NT2/D1 (cell line): ENCODE results near the gene NDUFB11.

ENCODE experiments used
- DNase-seq: peaks from one replicate; pipeline ENCODE4 v3.0.0-alpha.2; 2011; ENCODE audit warnings: low read depth, low spot score
- H3K27me3 ChIP-seq: 2 replicates; pipeline ENCODE4 v1.6.0; 2011; ENCODE audit warnings: mild to moderate bottlenecking; ENCODE audit not compliant: insufficient read length, insufficient read depth
- H3K36me3 ChIP-seq: 2 replicates; pipeline ENCODE4 v1.6.1; 2011; ENCODE audit warnings: mild to moderate bottlenecking, low read length, mixed read lengths; ENCODE audit not compliant: insufficient read depth, insufficient read length
- H3K4me1 ChIP-seq: 2 replicates; pipeline ENCODE4 v1.5.1; 2011; ENCODE audit not compliant: insufficient read depth, insufficient read length
- H3K4me3 ChIP-seq: 2 replicates; pipeline ENCODE4 v1.5.1; 2011; ENCODE audit warnings: low read depth; ENCODE audit not compliant: insufficient read length
- H3K9ac ChIP-seq: 2 replicates; pipeline ENCODE4 v1.6.0; 2011; ENCODE audit warnings: low read depth; ENCODE audit not compliant: insufficient read length
- H3K9me3 ChIP-seq: 2 replicates; pipeline ENCODE4 v1.5.1; 2011; ENCODE audit warnings: mild to moderate bottlenecking, low read length; ENCODE audit not compliant: insufficient read depth
- SUZ12 ChIP-seq: IDR thresholded peaks from 2 replicates; pipeline ENCODE4 v1.6.1; 2011; ENCODE audit not compliant: insufficient read length, insufficient read depth; ENCODE audit errors: extremely low read depth
- YY1 ChIP-seq: IDR thresholded peaks from 2 replicates; pipeline ENCODE4 v1.6.1; 2011; ENCODE audit not compliant: insufficient read length, insufficient read depth
- ZNF274 ChIP-seq: IDR thresholded peaks from 2 replicates; pipeline ENCODE4 v1.6.1; 2011; ENCODE audit warnings: mild to moderate bottlenecking, low read depth, low read length

Gene NDUFB11

GRCh38 chrX:47144626-47145394, at the start of gene NDUFB11, which contains the start of gene RBM10:
NDUFB11 (minus strand) TSS chrX:47144702; CDS start chrX:47144679, 23 bp downstream.
RBM10 (plus strand) TSS chrX:47145221; CDS start chrX:47147482, 2,261 bp downstream.
- no peaks in the 10 kb centered on the region for H3K9me3 ChIP-seq
- peak; percentile 94 for DNase-seq

GRCh38 chrX:47193475-47194193, 49.1 kb upstream of the NDUFB11 start, which contains the start of gene UBA1:
UBA1 (plus strand) TSS chrX:47193829; CDS start chrX:47198803, 4,974 bp downstream.
- Histone ChIP-seq H3K4me1 (peaks cover 20% of the 10 kb centered on the region), H3K9ac (peak within 1 kb of the TSS; percentile 82), H3K36me3 (peaks cover 42% of the 10 kb centered on the region), H3K9me3 (no peaks in the 10 kb centered on the region), H3K4me3 (peak within 1 kb of the TSS; percentile 84), H3K27me3 (no peaks in the 10 kb centered on the region)
- peak; percentile 95 for DNase-seq
- TF ChIP-seq YY1: peak; percentile 77
- no peak for TF ChIP-seq ZNF274

More at GRCh38 chrX:47144626-47145394, at the start of gene NDUFB11, which contains the start of gene RBM10:
- peaks cover 9% of the 10 kb centered on the region for H3K4me1 ChIP-seq
- H3K36me3 ChIP-seq: peaks cover 54% of the 10 kb centered on the region
- TF ChIP-seq YY1: peak; percentile 65
- TF ChIP-seq ZNF274: no peak
- peak within 1 kb of the TSS; percentile 96 for H3K9ac ChIP-seq
- peak within 1 kb of the TSS; percentile 93 for H3K4me3 ChIP-seq
- no peaks in the 10 kb centered on the region for H3K27me3 ChIP-seq

GRCh38 chrX:47191806-47192401, 47.4 kb upstream of the NDUFB11 start:
- H3K27me3 ChIP-seq: no peaks in the 10 kb centered on the region
- peak overlapping the region; percentile 67 for H3K4me3 ChIP-seq
- no peak for DNase-seq
- H3K36me3 ChIP-seq: peaks cover 32% of the 10 kb centered on the region
- H3K4me1 ChIP-seq: peaks cover 15% of the 10 kb centered on the region
- no peaks in the 10 kb centered on the region for H3K9me3 ChIP-seq
- TF ChIP-seq ZNF274 (no peak), YY1 (no peak), SUZ12 (no peak)
- peak overlapping the region; percentile 75 for H3K9ac ChIP-seq

DNA sequence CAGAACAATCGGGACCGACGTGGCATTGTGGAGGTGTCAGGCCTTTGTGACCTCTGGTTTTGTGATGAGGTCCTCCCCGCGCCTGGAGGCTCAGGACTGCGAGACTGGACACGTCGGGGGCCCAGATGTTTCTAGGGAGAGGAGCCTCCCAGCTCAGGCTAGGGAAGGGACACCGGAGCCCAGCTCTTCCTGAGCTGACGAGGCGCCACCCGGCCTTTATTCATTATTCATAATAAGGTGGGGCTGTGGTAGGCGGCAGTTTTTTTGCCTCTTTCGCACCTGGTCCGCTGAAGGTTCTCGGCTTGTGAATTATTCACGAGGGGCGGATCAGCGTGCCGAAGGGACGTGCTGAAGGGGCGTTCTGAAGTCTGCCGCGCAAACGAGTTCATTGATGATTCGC, 46.8 kb upstream of the NDUFB11 start:
- peak overlapping the region; percentile 67 for H3K4me3 ChIP-seq
- peak overlapping the region; percentile 75 for H3K9ac ChIP-seq
- H3K36me3 ChIP-seq: peaks cover 32% of the 10 kb centered on the region
- H3K27me3 ChIP-seq: no peaks in the 10 kb centered on the region
- no peak for DNase-seq
- TF ChIP-seq ZNF274: no peak
- H3K9me3 ChIP-seq: no peaks in the 10 kb centered on the region
- peaks cover 17% of the 10 kb centered on the region for H3K4me1 ChIP-seq

DNA sequence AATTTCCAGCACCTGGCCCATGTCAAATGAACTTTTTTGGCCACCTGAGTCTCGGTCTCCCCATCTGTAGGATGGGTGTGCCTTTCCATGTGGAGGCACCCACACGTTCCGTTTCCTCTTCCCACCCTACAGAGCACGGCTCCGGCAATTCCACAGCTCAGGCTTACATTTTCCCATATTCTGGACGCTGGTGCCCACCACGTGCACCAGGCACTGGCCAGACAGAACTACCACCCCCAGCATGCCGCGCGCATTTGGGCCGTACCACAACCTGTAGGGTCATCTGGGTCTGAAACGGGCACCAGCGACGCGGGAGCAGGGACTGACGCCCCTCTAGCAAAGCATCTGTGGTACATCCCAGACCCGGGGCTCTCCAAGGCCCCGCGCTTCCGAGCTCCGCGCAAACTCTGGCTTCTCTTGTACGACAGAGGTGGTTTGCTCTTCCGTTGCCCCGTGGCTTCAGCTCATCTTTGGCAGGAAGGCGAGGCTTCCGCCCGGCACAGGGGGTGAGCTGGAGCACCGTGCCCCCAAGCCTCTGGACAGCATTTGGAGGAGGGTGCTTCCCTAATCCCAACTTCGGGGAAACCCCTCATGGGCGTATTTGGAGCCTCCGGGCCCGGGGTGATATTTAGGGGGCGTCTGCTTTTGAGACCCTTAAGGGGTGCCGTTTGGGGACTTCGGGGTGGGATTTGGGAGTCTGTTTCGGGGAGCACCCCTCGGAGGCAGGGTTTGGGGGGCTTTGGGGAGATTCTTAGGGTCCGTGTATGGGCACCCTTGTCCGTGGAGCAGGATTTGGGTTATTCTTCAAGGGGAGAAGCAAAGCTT, 46.2 kb upstream of the NDUFB11 start:
- Histone ChIP-seq H3K36me3 (peaks cover 32% of the 10 kb centered on the region), H3K9ac (peak overlapping the region; percentile 75), H3K4me1 (peaks cover 15% of the 10 kb centered on the region), H3K4me3 (peak overlapping the region; percentile 67), H3K27me3 (no peaks in the 10 kb centered on the region), H3K9me3 (no peaks in the 10 kb centered on the region)
- DNase-seq: peak; percentile 91
- TF ChIP-seq YY1 (no peak), SUZ12 (no peak), ZNF274 (no peak)

- no peaks in the 10 kb centered on the region for H3K9me3 ChIP-seq
- no peak for TF ChIP-seq SUZ12
- peaks cover 13% of the 10 kb centered on the region for H3K4me1 ChIP-seq
- no peak for DNase-seq
- H3K4me3 ChIP-seq: no peak overlapping the region
- H3K9ac ChIP-seq: no peak overlapping the region
- H3K27me3 ChIP-seq: no peaks in the 10 kb centered on the region
- H3K36me3 ChIP-seq: peaks cover 32% of the 10 kb centered on the region
Measured at GRCh38 chrX:47189906-47190305, 45.4 kb upstream of the NDUFB11 start.

- DNase-seq: no peak
- TF ChIP-seq YY1 (no peak), SUZ12 (no peak), ZNF274 (no peak)
- Histone ChIP-seq H3K36me3 (peaks cover 42% of the 10 kb centered on the region), H3K4me1 (peaks cover 9% of the 10 kb centered on the region), H3K9me3 (no peaks in the 10 kb centered on the region), H3K27me3 (no peaks in the 10 kb centered on the region), H3K9ac (no peak overlapping the region), H3K4me3 (no peak overlapping the region)
Measured at GRCh38 chrX:47187106-47187677, 42.7 kb upstream of the NDUFB11 start.
